GM23248 (cell line): ENCODE measurements around the gene STX10.

Experiments used
- EZH2 ChIP-seq: fragments of 200-600 bp; sonication (generic); IDR thresholded peaks from 2 replicates; pipeline ENCODE4 v1.6.1; 2018; ENCODE audit warnings: antibody characterized with exemption, mild to moderate bottlenecking; ENCODE audit not compliant: insufficient read depth, poor library complexity, severe bottlenecking
- EZH2phosphoT487 ChIP-seq: fragments of 200-600 bp; sonication (generic); IDR thresholded peaks from 2 replicates; pipeline ENCODE4 v1.6.1; 2018; ENCODE audit warnings: antibody characterized with exemption, moderate library complexity, mild to moderate bottlenecking, low read depth; ENCODE audit not compliant: insufficient read depth

DNA sequence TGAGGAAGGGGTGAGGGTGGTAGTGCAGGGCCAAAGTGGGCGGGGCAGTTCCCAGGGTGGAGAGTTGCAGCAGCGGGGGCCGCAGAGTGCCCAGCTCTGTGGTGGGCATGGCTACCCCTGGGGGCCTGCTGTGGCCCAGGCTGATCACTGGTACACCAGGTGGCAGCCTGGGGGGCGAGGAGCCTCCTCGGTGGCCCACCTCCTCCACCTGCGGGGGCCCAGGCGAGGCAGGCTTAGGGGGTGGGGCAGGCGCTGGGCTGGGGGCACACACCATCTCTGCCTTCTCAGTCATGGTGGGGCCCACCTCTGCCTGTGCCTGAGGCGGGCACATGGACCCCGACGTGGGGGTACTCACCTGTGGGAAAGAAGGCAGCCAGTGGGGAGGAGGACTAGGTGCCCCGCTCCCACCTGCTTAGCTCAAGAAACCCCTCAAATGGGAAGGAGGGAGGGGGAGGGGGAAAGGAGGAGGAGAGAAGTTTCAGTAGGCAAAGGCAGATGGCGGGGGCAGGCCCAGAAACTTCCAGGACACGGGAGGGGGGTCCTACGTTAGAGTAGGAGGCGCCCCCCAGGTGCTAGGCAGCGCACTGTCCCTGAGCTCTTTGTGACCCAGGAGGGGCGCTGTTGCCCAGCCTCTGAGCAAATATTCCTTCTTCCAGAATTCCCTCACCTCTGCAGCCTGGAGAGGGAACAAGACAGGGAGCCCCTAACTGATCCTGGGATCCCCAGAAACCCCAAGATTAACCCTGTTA, 49.2 kb downstream of the STX10 start:
- TF ChIP-seq EZH2 (no peak), EZH2phosphoT487 (no peak)
